Stimulated activated CD4-positive, alpha-beta T cell treated with anti-CD3 and anti-CD28 coated beads, Interleukin-15, amount 100 ng/mL, for 24 hours (primary cell): ENCODE measurements around the gene MYMK.
A peak's percentile ranks its signal among the peaks of the same experiment; 100 is the strongest.
"Not testable (repeated sequence)": the region's sequence is repeated elsewhere in the genome, so short reads cannot be mapped to it uniquely, and the experiment has no call there.

ENCODE experiments used
- DNase-seq: peaks from one replicate; pipeline ENCODE4 v3.0.0-alpha.2; 2020

MYMK gene, protein sequence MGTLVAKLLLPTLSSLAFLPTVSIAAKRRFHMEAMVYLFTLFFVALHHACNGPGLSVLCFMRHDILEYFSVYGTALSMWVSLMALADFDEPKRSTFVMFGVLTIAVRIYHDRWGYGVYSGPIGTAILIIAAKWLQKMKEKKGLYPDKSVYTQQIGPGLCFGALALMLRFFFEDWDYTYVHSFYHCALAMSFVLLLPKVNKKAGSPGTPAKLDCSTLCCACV

DNA sequence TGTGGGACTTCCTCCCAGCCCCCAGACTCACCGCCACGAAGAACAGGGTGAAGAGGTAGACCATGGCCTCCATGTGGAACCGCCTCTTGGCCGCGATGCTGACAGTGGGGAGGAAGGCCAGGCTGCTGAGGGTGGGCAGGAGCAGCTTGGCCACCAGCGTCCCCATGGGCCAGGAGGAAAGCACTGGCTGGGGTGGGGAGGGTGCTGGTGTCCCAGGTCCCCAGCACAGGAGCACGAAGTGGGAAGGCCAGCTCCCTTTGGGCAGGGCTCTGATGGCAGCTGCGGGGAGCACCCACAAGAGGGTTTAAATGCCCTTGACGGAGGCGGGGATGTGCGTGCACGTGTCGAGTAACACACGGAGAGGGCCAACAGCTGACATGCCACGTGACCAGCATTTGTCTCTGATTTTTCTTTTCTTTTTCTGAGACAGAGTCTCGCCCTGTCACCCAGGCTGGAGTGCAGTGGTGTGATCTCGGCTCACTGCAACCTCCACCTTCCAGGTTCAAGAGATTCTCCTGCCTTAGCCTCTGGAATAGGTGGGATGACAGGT lies at the start of gene MYMK:
TSS of gene MYMK (minus strand) at position 281 of the 550 bp plus-strand sequence. CDS start at position 166, 115 bp downstream.
- DNase-seq, result no peak

DNA sequence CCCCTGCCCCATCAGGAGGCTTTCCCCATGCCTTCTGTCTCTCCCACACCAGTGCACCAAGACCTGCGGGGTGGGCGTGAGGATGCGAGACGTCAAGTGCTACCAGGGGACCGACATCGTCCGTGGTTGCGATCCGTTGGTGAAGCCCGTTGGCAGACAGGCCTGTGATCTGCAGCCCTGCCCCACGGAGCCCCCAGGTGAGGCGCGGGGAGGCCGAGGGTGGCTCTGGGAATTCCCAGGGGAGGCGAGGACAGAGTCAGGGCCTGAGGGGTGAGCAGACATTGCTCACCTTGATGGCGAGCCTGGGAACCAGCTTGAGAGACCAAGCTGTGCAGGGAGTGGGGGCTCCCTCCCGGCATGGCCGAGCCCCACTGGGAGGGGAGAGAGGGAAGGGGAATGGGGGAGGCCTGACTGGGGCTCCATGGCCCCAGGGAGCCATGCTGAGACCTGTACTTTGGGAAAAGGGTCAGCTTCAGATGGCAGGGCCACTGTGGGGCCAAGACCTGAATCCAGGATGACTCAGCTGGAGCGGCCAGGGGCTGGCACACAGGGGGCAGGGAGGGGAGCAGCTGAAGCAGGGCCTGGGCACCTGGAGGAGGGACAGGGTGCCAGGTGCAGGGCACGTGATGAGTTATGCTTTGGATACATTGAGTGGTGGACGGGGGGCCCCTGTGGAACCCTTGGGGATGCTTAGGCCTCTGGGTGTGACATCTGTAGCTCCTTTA lies 49.2 kb upstream of the MYMK start:
- no peak for DNase-seq

DNA sequence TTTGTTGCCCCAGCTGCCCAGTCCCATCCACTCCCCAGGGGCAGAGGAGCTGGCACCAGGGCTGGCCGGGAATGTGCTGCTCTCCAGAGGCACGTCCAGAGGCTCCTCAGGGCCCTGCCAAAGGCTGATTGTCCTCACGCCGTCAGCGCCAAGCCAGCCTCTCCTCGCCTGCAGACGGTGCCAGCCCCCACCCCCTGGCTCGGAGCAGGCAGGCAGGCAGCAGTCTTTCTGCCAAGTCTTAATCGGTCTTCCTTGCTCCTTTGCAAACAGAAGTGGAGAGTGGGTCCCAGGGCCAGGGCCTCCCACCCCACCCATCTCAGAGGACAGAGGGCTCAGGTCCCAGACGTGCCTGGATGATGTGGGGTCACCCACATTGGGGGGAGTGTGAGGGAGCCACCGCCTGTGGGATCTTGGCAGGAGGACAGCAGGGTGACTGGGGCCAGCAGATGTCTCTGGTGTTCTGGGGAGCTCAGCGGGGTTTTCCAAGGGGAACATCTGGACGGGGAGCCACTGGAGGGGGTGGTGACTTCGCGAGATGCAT lies 48.1 kb upstream of the MYMK start:
- DNase-seq, result no peak

DNA sequence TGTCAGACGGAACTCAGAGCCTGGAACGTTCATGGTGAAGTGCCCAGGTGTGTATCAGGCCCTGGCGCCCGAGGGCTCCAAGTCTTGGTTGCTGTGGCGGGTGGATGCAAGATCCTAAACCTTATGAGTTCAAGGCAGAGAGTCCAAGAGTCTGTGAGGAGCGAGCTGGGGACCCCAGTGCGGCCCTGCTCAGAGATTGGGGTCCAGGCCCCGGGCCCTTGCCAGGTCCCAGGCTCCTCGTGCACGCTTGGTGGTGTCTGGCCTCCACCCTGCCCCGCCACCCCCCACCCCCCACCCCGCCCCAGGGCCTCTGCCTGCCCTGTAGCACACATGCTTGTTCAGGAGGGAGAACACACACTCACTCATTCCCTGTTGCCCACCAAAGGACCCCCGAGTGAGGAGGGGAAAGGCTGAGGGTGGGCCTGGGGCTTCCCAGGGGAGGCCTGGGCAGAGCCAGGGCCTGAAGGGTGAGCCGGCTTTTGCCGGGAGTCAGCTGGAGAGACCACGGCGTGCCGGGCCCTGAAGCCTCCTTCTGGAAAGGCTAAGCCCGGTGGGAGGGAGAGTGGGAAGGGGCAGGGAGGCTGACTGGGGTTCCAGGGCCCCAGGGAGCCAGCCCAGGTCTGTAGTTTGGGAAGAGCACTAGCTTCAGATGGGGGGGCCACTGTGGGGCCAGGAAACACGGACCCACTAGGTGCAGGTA lies 47.3 kb upstream of the MYMK start:
- DNase-seq, result no peak

DNA sequence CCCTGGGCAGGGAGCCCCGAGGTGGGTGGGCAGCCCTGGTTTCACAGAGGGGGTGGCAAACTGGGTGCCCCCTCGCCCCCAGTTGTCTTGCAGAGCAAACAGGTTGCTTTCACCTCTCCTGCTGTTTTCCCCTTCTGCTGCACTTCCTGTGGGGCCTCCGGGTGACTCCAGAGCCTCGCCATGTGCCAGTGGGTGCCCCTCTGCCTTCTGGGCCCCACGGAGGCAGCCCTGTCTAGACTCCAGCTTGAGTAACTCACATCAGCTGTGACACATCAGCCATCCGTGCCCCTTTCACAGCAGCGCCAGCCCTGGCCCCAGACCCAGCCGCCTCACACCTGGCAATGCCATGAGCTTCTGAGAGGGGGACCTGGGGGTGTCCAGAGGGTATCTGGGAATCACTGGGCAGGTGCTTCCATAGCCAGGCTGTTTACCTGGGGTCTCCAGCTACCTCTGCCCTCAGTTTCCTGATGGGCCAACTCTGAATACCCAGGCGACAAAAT lies 46.7 kb upstream of the MYMK start:
- no peak for DNase-seq

DNA sequence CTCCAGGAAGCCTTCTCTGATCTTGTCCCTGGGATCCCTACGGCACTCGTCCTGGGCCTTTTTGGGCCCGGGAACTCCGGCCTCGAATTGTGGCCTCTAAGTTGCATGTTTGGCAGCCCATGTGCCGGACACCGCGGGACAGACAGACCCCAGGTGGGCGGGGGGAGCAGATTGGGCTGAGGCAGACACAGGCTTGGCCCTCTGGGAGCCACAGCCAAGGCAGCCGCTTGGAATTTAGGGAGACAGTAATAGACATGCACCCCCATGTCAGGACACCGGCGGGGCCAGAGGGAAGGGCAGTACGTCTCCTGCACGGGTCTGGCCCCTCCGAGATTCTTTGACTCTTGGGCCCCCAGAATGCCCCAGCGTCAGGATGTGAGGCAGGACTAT lies 45.9 kb upstream of the MYMK start:
- no peak for DNase-seq

DNA sequence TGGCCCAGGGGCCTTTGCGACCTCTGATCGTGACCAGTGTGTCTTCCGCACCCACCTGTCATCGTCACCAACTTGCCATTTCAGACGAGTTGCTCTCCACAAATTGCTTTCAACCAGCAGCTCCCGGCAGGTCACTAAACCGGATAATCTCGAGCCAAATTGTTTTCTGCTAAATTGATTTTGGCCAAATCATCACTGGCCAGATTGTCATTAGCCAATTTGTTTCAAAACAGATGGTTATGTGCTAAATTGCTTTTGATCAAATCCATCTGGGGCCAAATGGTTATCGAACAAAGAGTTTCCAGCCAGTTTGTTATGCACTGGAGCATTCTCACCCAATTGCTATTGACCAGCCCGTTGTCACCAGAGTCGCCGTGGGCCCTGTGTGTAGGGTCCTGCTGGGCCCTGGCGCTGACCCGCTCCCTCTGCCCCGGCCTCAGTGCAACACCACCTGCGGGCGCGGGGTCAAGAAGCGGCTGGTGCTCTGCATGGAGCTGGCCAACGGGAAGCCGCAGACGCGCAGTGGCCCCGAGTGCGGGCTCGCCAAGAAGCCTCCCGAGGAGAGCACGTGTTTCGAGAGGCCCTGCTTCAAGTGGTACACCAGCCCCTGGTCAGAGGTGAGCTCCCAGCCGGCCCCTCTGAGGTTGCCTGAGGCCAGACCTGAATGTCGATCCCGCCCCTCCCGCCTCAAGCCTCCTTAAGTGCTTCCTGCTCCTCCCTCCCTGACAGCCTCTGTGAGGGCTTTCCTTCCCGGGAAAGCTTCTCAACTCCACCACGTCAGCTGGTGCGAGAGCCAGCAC lies 45.3 kb upstream of the MYMK start:
- DNase-seq, result no peak

DNA sequence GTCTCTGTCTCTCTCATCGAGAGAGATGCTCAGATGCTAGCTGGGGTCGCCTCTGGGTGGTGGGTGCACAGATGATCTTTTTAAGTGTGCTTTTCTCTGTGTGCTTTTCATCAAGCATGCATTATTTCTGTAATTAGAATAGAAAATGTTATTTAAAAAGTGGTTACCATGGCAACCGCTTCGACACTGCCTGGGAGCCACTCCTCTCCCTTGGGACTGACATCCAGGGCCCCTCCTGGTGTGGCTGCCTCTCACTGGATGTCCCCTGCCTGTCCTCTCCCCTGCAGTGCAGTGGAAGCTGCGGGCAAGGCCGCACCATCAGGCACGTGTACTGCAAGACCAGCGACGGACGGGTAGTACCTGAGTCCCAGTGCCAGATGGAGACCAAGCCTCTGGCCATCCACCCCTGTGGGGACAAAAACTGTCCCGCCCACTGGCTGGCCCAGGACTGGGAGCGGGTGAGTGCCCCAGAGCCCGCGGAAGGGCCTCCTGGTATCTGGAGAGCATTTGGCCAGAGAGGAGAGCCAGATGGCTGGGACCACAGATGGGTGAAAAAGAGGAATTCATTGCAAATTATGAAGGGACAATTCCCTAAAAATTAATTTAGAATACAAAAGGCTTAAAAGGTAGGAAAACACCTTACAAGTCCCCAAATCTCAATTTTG lies 44.5 kb upstream of the MYMK start:
- no peak for DNase-seq

DNA sequence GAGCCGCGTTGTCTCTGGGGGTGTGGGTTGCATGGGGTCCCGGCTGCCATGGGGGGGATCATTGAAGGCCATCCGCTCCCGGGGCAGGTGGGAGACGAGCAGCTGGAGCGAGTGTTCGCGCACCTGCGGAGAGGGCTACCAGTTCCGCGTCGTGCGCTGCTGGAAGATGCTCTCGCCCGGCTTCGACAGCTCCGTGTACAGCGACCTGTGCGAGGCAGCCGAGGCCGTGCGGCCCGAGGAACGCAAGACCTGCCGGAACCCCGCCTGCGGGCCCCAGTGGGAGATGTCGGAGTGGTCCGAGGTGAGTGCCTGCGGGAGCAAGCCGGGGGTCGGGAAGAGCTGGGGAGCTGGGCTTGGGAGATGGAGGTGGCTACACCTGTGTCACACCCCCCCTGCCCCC lies 43.4 kb upstream of the MYMK start:
- no peak for DNase-seq

DNA sequence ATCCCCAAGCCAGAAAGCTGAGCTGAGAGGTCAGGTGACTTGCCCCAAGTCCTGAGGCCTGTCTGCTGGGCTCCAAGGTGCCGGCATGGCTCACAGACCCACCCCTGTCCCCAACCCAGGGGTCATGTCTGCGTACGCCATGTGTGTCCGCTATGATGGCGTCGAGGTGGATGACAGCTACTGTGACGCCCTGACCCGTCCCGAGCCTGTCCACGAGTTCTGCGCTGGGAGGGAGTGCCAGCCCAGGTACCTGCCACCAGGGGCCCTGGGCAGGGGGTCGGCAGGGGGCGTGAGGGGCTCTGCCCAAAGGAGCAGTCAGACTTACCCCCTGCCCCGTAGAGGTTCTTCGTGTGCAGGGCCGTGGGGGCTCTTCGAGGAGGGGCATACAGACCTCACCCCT lies 42.1 kb upstream of the MYMK start:
- no peak for DNase-seq

DNA sequence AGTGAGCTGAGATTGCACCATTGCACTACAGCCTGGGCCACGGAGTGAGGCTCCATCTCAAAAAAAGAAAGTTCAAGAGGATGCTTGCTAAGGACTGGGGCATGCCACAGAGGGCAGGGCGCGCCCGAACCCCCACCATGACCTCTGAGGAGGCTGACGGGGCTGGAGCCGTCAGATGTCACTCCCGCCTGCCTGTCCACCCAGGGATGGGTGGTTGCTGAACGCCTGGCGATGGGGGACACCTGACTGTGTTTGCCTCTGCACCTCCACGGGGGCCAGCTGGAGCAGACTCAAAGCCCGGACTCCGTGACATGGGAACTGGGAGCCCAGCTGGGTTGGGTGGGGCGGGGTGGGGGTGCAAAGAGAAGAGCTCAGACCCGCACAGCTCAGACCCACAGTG lies 41.6 kb upstream of the MYMK start:
- no peak for DNase-seq

DNA sequence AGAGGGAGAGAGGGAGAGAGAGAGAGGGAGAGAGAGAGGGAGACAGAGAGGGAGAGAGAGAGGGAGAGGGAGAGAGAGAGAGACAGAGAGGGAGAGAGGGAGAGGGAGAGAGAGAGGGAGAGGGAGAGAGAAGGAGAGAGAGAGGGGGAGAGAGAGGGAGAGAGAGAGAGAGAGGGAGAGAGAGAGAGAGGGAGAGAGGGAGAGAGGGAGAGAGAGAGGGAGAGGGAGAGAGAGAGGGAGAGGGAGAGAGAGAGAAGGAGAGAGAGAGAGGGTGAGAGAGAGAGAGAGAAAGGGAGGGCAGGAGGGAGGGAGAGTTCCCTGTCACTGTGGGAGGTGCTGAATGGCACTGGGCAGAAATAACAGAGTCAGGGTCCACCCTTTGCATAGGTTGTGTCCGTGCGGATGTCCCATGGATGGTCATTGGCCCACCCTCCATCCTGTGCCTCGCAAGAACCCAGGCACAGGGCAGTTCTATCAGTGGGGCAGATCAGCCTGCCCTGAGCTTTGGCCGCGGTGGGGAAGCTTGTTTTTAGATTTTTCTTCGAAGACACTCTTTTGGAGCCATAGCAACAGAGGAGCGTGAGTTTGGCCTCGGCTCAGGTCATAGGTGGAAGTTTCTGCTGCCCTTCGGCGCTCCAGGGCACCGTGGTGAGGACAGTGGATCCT lies 39.8 kb upstream of the MYMK start:
- no peak for DNase-seq

DNA sequence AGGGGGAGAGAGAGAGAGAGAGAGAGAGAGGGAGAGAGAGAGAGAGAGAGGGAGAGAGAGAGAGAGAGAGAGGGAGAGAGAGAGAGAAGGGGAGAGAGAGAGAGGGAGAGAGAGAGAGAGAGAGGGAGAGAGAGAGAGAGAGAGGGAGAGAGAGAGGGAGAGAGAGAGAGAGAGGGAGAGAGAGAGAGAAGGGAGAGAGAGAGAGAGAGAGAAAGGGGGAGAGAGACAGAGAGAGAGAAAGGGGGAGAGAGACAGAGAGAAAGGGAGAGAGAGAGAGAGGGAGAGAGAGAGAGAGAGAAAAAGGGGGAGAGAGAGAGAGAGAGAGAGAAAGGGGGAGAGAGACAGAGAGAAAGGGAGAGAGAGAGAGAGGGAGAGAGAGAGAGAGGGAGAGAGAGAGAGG lies 39.1 kb upstream of the MYMK start:
- DNase-seq, result not testable (repeated sequence)

DNA sequence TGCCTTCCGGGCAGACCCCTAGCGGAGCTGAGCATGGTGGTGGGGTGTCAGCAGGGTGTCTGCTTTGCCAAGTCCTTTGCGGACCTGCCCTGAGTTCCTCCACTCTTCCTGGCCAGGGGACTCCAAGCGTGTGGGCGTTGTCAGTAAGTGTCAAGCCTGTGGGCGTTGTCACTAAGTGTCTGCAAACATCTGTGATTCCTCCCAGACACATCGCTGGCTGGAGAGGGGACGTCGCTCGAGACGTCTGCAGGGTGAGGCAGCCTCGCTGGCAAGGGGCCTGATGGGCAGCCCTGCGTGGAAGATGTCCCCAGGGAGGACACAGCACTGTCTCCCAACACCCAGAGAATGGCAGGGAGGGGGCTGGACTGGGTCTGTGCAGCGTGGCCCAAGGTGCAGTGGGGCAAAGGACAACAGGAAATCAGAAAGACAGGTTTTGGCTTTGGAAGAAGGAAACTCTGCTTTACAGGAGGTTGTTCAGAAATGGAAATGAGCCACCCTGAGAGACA lies 38.6 kb upstream of the MYMK start:
- no peak for DNase-seq

DNA sequence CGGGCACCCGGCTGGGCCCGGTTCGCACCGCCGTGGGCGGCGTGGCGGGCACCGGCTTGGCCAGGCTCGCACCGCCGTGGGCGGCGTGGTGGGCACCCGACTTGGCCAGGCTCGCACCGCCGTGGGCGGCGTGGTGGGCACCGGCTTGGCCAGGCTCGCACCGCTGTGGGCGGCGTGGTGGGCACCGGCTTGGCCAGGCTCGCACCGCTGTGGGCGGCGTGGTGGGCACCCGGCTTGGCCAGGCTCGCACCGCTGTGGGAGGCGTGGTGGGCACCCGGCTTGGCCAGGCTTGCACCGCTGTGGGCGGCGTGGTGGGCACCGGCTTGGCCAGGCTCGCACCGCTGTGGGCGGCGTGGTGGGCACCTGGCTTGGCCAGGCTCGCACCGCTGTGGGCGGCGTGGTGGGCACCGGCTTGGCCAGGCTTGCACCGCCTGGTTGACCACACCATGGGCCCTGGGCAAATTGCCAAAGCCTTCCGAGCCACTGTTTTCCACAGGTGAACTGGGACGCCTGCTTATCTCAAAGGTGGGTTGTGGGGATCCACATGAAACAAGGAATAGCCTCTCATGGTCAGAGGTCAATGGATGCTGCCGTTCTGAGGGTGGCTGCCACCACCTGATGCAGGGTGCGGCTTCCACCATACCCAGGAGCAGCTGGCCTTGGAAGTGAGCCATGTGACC lies 38.0 kb upstream of the MYMK start:
- no peak for DNase-seq

DNA sequence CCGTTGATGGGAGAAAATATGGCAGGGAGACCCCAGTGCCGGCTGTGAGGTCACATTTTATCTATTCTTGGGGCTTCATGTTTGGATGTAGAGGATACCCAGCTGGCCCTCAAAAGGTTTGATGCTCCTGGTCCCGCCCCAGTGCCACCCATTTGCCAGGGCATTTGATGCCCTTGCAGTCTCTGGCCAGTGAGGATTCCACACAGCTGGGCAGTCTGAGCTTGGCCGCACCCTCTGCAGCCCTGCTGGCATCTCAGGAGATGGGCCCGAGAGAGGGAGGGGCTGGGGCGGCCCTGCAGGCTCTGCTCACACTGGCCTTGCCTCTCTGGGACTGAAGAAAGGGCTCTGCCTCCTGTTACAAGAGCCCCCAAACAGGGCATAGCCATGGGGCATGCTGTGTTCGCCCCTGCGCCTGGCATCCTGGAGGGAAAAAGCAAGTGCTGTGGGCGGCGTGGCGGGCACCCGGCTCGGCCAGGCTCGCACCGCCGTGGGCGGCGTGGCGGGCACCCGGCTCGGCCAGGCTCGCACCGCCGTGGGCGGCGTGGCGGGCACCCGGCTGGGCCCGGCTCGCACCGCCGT lies 37.3 kb upstream of the MYMK start:
- DNase-seq, result no peak

DNA sequence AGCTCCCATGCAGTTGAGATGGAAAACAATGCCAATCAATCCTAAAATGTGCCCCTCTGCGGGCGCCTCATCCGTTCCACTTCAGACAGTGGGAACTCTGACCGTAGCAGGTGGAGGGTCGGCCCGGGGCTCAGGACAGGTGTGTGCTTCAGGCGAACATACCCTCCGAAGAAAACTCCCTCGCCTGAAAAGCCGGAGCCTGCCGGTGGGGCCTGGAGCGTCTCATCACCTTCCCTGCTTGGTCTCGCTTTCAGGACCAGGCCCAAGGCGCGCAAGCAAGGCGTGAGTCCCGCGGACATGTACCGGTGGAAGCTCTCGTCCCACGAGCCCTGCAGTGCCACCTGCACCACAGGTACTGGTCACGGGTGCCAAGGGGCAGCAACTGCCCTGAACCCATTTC lies 36.2 kb upstream of the MYMK start:
- no peak for DNase-seq

DNA sequence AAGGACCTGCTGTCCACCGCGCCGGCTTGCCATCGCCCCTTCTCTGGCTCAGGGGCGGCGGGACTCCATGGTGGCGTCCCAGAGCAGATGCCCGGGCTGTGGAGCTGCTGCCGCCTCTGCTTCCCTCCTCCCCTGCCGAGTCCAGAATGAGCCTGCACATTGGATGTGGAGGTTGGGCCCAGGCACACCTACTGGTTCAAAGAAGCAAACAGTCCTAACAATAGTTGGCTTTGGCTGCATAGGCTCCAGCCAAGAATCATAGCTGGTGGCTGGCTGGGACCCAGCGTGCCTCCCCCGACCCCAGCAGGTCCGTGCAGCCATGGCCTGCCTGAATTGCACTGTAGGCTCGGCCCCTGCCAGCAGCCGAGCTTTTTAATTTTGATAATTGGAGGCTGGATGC lies 35.6 kb upstream of the MYMK start:
- no peak for DNase-seq

DNA sequence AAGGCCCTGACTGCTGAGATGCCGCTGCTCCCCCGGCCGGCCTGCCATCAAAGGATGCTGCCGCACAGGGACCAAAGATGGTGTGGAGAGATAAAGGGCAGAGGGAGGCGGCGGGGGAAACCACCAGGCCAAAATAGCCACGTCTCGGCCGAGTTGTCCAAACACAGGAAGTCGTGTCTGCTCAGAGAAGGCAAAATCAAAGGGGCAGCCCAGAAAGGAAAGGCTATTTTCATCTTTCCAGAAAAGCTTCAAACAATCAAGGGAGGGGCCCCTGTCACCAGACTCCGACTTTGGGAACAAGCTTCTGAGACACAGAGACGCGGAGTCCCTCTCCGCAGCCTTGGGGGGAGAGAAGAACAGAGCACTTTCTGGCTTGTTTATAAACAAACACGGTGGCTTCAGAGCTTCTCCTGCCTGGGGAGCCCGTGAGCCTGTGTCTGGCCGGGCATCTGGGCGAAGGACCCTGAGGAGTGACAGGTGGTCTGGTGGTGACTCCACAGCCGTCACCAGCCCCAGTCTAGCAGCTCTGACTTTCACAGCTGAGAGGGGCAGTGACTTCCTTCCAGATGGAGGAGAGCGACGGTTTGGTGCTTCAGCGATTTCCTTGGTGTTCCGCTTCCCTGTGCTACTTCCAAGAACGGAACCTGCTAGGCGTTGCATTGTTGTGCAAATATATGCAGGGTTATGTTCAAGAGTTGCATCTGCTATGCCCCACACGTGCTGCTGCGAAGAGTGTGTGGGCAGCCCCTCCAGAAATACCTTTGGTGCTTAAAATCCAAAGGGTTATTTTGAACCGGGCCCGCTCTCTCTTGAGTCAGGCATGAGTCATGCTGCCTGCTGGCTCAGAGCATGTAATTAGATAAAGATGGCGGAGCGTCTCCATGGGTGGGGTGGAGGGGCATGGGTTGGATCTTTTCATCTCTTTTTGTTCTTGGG lies 33.7 kb upstream of the MYMK start:
- peak; percentile 51 for DNase-seq
